Measurements from ENCODE around the gene NRARP. TPM values are rescaled to one million over a fixed set of nuclear protein-coding genes. Genes with fewer than 3 reads are reported as not detected.

Gene NRARP
- total and polyA plus RNA-seq, 2 experiments from 2014 or later = 4.0 to 55.1 TPM

- H4K20me1 ChIP-seq (replicated peaks; ENCODE audit: insufficient read depth) = no peaks in the 10 kb centered on the region
- H3K4me3 ChIP-seq = no peak overlapping the region
- no peak overlapping the region for H3K27ac Mint-ChIP-seq
- H3K36me3 ChIP-seq (ENCODE audit: insufficient read depth) = no peaks in the 10 kb centered on the region; the same call in 1 of the 2 replicates
- no peaks in the 10 kb centered on the region for H3K27me3 ChIP-seq (ENCODE audit: insufficient read depth)
- peaks cover 64% of the 10 kb centered on the region for H3K9me3 Mint-ChIP-seq
- H2AFZ ChIP-seq = no peak overlapping the region
- no peak overlapping the region for H3K4me2 ChIP-seq
- peaks cover 2% of the 10 kb centered on the region for H3K27me3 Mint-ChIP-seq (ENCODE audit: insufficient read depth, low read depth, poor library complexity)
- no peak for ATAC-seq
- peaks cover 25% of the 10 kb centered on the region for H3K36me3 Mint-ChIP-seq (ENCODE audit: low read depth)
- H3K4me1 Mint-ChIP-seq = no peaks in the 10 kb centered on the region
- H3K4me3 Mint-ChIP-seq = no peak overlapping the region
- H3K9me2 ChIP-seq (ENCODE audit: insufficient read depth) = no peaks in the 10 kb centered on the region
- TF ChIP-seq EZH2phosphoT487 (IDR thresholded peaks at IDR 0.05; ENCODE audit: unreplicated experiment) (no peak), STAT1 (IDR thresholded peaks at IDR 0.05; ENCODE audit: unreplicated experiment) (no peak), CTCF (conservative IDR thresholded peaks at IDR 0.05; ENCODE audit: low read depth in 2 of 2) (no peak), JUNB (IDR thresholded peaks at IDR 0.05; ENCODE audit: unreplicated experiment) (no peak)
- no peak for DNase-seq (ENCODE audit: low spot score)
- H3F3A ChIP-seq (replicated peaks; ENCODE audit: low read depth) = no peaks in the 10 kb centered on the region
- H3K79me2 ChIP-seq (replicated peaks; ENCODE audit: insufficient read depth) = no peaks in the 10 kb centered on the region
- H3K4me1 ChIP-seq (ENCODE audit: insufficient read depth) = no peaks in the 10 kb centered on the region
- no peak overlapping the region for H3K27ac ChIP-seq (ENCODE audit: low read depth)
Measured at GRCh38 chr9:137348769-137349470, 46.8 kb upstream of the NRARP start.

- Histone ChIP-seq H3K79me2 (replicated peaks; ENCODE audit: insufficient read depth) (no peaks in the 10 kb centered on the region), H3K4me1 (ENCODE audit: insufficient read depth) (no peaks in the 10 kb centered on the region), H3K4me3 (no peak overlapping the region), H3K27me3 (ENCODE audit: insufficient read depth) (no peaks in the 10 kb centered on the region), H3K4me2 (no peak overlapping the region), H3F3A (replicated peaks; ENCODE audit: low read depth) (no peaks in the 10 kb centered on the region), H2AFZ (no peak overlapping the region), H3K9me2 (ENCODE audit: insufficient read depth) (no peaks in the 10 kb centered on the region), H3K27ac (ENCODE audit: low read depth) (no peak overlapping the region), H4K20me1 (replicated peaks; ENCODE audit: insufficient read depth) (no peaks in the 10 kb centered on the region), H3K36me3 (ENCODE audit: insufficient read depth) (no peaks in the 10 kb centered on the region; the same call in 1 of the 2 replicates)
- H3K36me3 Mint-ChIP-seq (ENCODE audit: low read depth) = peaks cover 28% of the 10 kb centered on the region
- no peak for TF ChIP-seq CREB1 (CRISPR knock-in tag; IDR thresholded peaks at IDR 0.05; ENCODE audit: low read depth)
- TF ChIP-seq JUNB (IDR thresholded peaks at IDR 0.05; ENCODE audit: unreplicated experiment) = no peak
- TF ChIP-seq REST (IDR thresholded peaks at IDR 0.05; ENCODE audit: unreplicated experiment) = no peak
- peaks cover 64% of the 10 kb centered on the region for H3K9me3 Mint-ChIP-seq
- ATAC-seq = no peak
- no peak overlapping the region for H3K4me3 Mint-ChIP-seq
- H3K27me3 Mint-ChIP-seq (ENCODE audit: insufficient read depth, low read depth, poor library complexity) = peaks cover under 1% of the 10 kb centered on the region
- no peak overlapping the region for H3K27ac Mint-ChIP-seq
- DNase-seq (ENCODE audit: low spot score) = no peak
- H3K4me1 Mint-ChIP-seq = no peaks in the 10 kb centered on the region
Measured at GRCh38 chr9:137347928-137348327, 45.9 kb upstream of the NRARP start.
